Hepatocyte (in vitro differentiated cells): Measurements from ENCODE around the gene C19orf73. TPM values are rescaled to one million over a fixed set of nuclear protein-coding genes. Genes with fewer than 3 reads are reported as not detected.

Experiments used
- polyA plus RNA-seq: library from polyadenylated mRNA; unstranded; fragments of >200 nt; fragmentation: Nextera tagmentation; extraction: Ambion mirVana; gene quantifications from 2 replicates; pipeline ENCODE4 v1.2.1, GENCODE V29; 2016
- small RNA-seq: library from RNA; depleted of rRNA; stranded (forward); fragments of <200 nt; gene quantifications from one replicate; pipeline ENCODE3, GENCODE V24; 2014
- total RNA-seq: library from RNA; depleted of rRNA; stranded (reverse); fragments of >200 nt; gene quantifications from 2 replicates; pipeline ENCODE4 v1.2.3, GENCODE V29; 2014

C19orf73 gene
- total and polyA plus RNA-seq, 2 experiments from 2014 or later = 1.9 to 2.7 TPM

Small RNA genes lying within 50 kb of the gene (small RNA-seq; reads per million reads assigned to genes)
- not detected for gene RN7SL708P

Other genes with a start within 250 kb of the C19orf73 start
- 67.1 and 83.1 TPM in 2 replicates for gene PPP1R15A, start 246.7 kb downstream of the C19orf73 start, total RNA-seq
- 172 and 218 TPM in 2 replicates for gene PPP1R15A, start 246.7 kb downstream of the C19orf73 start, polyA plus RNA-seq
- not detected in 2 replicates for gene TULP2, start 220.4 kb downstream of the C19orf73 start, total RNA-seq
- not detected in 2 replicates for gene TULP2, start 220.4 kb downstream of the C19orf73 start, polyA plus RNA-seq
- gene NUCB1, start 218.8 kb downstream of the C19orf73 start, total RNA-seq = 233 and 283 TPM in 2 replicates
- gene NUCB1, start 218.8 kb downstream of the C19orf73 start, polyA plus RNA-seq = 332 and 339 TPM in 2 replicates
- gene DHDH, start 185.4 kb downstream of the C19orf73 start, total RNA-seq = 0.72 and 3.7 TPM in 2 replicates
- 1.5 and 2.9 TPM in 2 replicates for gene DHDH, start 185.4 kb downstream of the C19orf73 start, polyA plus RNA-seq
- 76.4 and 77.3 TPM in 2 replicates for gene BAX, start 164.3 kb downstream of the C19orf73 start, total RNA-seq
- 106 and 116 TPM in 2 replicates for gene BAX, start 164.3 kb downstream of the C19orf73 start, polyA plus RNA-seq
- 8,878 and 9,969 TPM in 2 replicates for gene FTL, start 153.8 kb downstream of the C19orf73 start, total RNA-seq
- 13,723 and 15,987 TPM in 2 replicates for gene FTL, start 153.8 kb downstream of the C19orf73 start, polyA plus RNA-seq
- 29.2 and 37.4 TPM in 2 replicates for gene GYS1, start 125.8 kb downstream of the C19orf73 start, total RNA-seq
- gene GYS1, start 125.8 kb downstream of the C19orf73 start, polyA plus RNA-seq = 45.9 and 54.8 TPM in 2 replicates
- gene RUVBL2, start 125.3 kb downstream of the C19orf73 start, total RNA-seq = 62.9 and 72.1 TPM in 2 replicates
- 79.6 and 84.9 TPM in 2 replicates for gene RUVBL2, start 125.3 kb downstream of the C19orf73 start, polyA plus RNA-seq
- gene LHB, start 102.1 kb downstream of the C19orf73 start, total RNA-seq = not detected in 2 replicates
- gene LHB, start 102.1 kb downstream of the C19orf73 start, polyA plus RNA-seq = not detected in 2 replicates
- 1.1 TPM in 1 of 2 replicates, not detected in the other for gene CGB3, start 94.8 kb downstream of the C19orf73 start, total RNA-seq
- not detected in 2 replicates for gene CGB3, start 94.8 kb downstream of the C19orf73 start, polyA plus RNA-seq
- gene CGB2, start 87.3 kb downstream of the C19orf73 start, total RNA-seq = not detected in 2 replicates
- gene CGB2, start 87.3 kb downstream of the C19orf73 start, polyA plus RNA-seq = not detected in 2 replicates
- not detected in 2 replicates for gene CGB1, start 82.2 kb downstream of the C19orf73 start, total RNA-seq
- gene CGB1, start 82.2 kb downstream of the C19orf73 start, polyA plus RNA-seq = 0.52 TPM in 1 of 2 replicates, not detected in the other
- gene CGB5, start 75.3 kb downstream of the C19orf73 start, total RNA-seq = 1.5 and 1.9 TPM in 2 replicates
- 0.22 and 1.2 TPM in 2 replicates for gene CGB5, start 75.3 kb downstream of the C19orf73 start, polyA plus RNA-seq
- gene CGB8, start 70.0 kb downstream of the C19orf73 start, total RNA-seq = 0.50 TPM in 1 of 2 replicates, not detected in the other
- gene CGB8, start 70.0 kb downstream of the C19orf73 start, polyA plus RNA-seq = 0.53 TPM in 1 of 2 replicates, not detected in the other
- gene CGB7, start 61.4 kb downstream of the C19orf73 start, total RNA-seq = 0.76 TPM in 1 of 2 replicates, not detected in the other
- gene CGB7, start 61.4 kb downstream of the C19orf73 start, polyA plus RNA-seq = 1.6 and 4.1 TPM in 2 replicates
- 2.9 and 3.4 TPM in 2 replicates for gene NTF4, start 54.3 kb downstream of the C19orf73 start, total RNA-seq
- gene NTF4, start 54.3 kb downstream of the C19orf73 start, polyA plus RNA-seq = 6.9 and 11.5 TPM in 2 replicates
- gene KCNA7, start 46.4 kb downstream of the C19orf73 start, total RNA-seq = not detected in 2 replicates
- not detected in 2 replicates for gene KCNA7, start 46.4 kb downstream of the C19orf73 start, polyA plus RNA-seq
- gene SNRNP70, start 33.7 kb downstream of the C19orf73 start, total RNA-seq = 164 and 190 TPM in 2 replicates
- 248 and 294 TPM in 2 replicates for gene SNRNP70, start 33.7 kb downstream of the C19orf73 start, polyA plus RNA-seq
- 7.1 and 8.7 TPM in 2 replicates for gene LIN7B, start 4.8 kb downstream of the C19orf73 start, total RNA-seq
- 18.0 and 20.6 TPM in 2 replicates for gene LIN7B, start 4.8 kb downstream of the C19orf73 start, polyA plus RNA-seq
- gene PPFIA3, start 401 bp upstream of the C19orf73 start, total RNA-seq = 4.4 and 11.3 TPM in 2 replicates
- gene PPFIA3, start 401 bp upstream of the C19orf73 start, polyA plus RNA-seq = 8.2 and 11.4 TPM in 2 replicates
- gene HRC, start 36.3 kb upstream of the C19orf73 start, total RNA-seq = 0.44 and 0.50 TPM in 2 replicates
- gene HRC, start 36.3 kb upstream of the C19orf73 start, polyA plus RNA-seq = 0.33 and 0.48 TPM in 2 replicates
- gene TRPM4, start 38.6 kb upstream of the C19orf73 start, total RNA-seq = 6.6 and 7.0 TPM in 2 replicates
- 20.5 and 23.2 TPM in 2 replicates for gene TRPM4, start 38.6 kb upstream of the C19orf73 start, polyA plus RNA-seq
- gene SLC6A16, start 206.0 kb upstream of the C19orf73 start, total RNA-seq = 0.27 TPM in 1 of 2 replicates, not detected in the other
- gene SLC6A16, start 206.0 kb upstream of the C19orf73 start, polyA plus RNA-seq = 0.27 and 1.1 TPM in 2 replicates
- gene CD37, start 216.3 kb upstream of the C19orf73 start, total RNA-seq = 0.27 and 1.9 TPM in 2 replicates
- gene CD37, start 216.3 kb upstream of the C19orf73 start, polyA plus RNA-seq = 6.6 and 12.4 TPM in 2 replicates
- gene TEAD2, start 243.3 kb upstream of the C19orf73 start, total RNA-seq = 35.4 and 42.2 TPM in 2 replicates
- gene TEAD2, start 243.3 kb upstream of the C19orf73 start, polyA plus RNA-seq = 36.1 and 41.4 TPM in 2 replicates
- 2.2 and 2.9 TPM in 2 replicates for gene DKKL1, start 244.7 kb upstream of the C19orf73 start, total RNA-seq
- gene DKKL1, start 244.7 kb upstream of the C19orf73 start, polyA plus RNA-seq = 4.0 and 6.0 TPM in 2 replicates